Measurements from ENCODE around the gene MRNIP.

The MRNIP gene

GRCh38 chr5:179803651-179804554 is 54.7 kb downstream of the MRNIP start:
- no peak for TF ChIP-seq CTCF (IDR thresholded peaks at IDR 0.05; ENCODE audit: control insufficient read depth, insufficient read depth, low read depth, low read length, missing control alignments)
- no peak overlapping the region for H3K4me3 ChIP-seq (ENCODE audit: control insufficient read depth, low read depth, low read length)
- DNase-seq (ENCODE audit: low read depth): no peak

GRCh38 chr5:179802950-179803562 is 55.6 kb downstream of the MRNIP start:
- no peak for DNase-seq (ENCODE audit: low read depth)
- no peak for TF ChIP-seq CTCF (IDR thresholded peaks at IDR 0.05; ENCODE audit: control insufficient read depth, insufficient read depth, low read depth, low read length, missing control alignments)
- no peak overlapping the region for H3K4me3 ChIP-seq (ENCODE audit: control insufficient read depth, low read depth, low read length)

- DNase-seq (ENCODE audit: low read depth): no peak
- H3K4me3 ChIP-seq (ENCODE audit: control insufficient read depth, low read depth, low read length): no peak overlapping the region
- no peak for TF ChIP-seq CTCF (IDR thresholded peaks at IDR 0.05; ENCODE audit: control insufficient read depth, insufficient read depth, low read depth, low read length, missing control alignments)
Observed at GRCh38 chr5:179802207-179802883, 56.3 kb downstream of the MRNIP start.

GRCh38 chr5:179801304-179802206 is 57.1 kb downstream of the MRNIP start:
- H3K4me3 ChIP-seq (ENCODE audit: control insufficient read depth, low read depth, low read length): no peak overlapping the region
- DNase-seq (ENCODE audit: low read depth): no peak
- TF ChIP-seq CTCF (IDR thresholded peaks at IDR 0.05; ENCODE audit: control insufficient read depth, insufficient read depth, low read depth, low read length, missing control alignments): peak; percentile 50

GRCh38 chr5:179800696-179801201 is 57.9 kb downstream of the MRNIP start:
- H3K4me3 ChIP-seq (ENCODE audit: control insufficient read depth, low read depth, low read length): no peak overlapping the region
- TF ChIP-seq CTCF (IDR thresholded peaks at IDR 0.05; ENCODE audit: control insufficient read depth, insufficient read depth, low read depth, low read length, missing control alignments): no peak
- no peak for DNase-seq (ENCODE audit: low read depth)

Data from AG09309 (cell line).